Neutrophil (primary cell): Measurements from ENCODE around the gene APIP.
A peak's percentile ranks its signal among the peaks of the same experiment; 100 is the strongest.

Source experiments
- H3K27ac ChIP-seq: fragments of 200-600 bp; sonication (generic); 2 replicates; pipeline ENCODE4 v1.5.1; 2016; ENCODE audit warnings: mild to moderate bottlenecking, moderate library complexity
- H3K27me3 ChIP-seq: fragments of 200-600 bp; sonication (generic); 2 replicates; pipeline ENCODE4 v1.6.0; 2016; ENCODE audit warnings: mild to moderate bottlenecking
- H3K36me3 ChIP-seq: fragments of 200-600 bp; sonication (generic); 2 replicates; pipeline ENCODE4 v1.5.1; 2017
- H3K4me1 ChIP-seq, 2 experiments: fragments of 200-600 bp in 1 of 2; sonication (generic) in 1 of 2; 1 replicate in 1 of 2; 2 replicates in 1 of 2; pipeline versions ENCODE4 v1.5.1 to v1.6.1; 2013 to 2016; ENCODE audit warnings: low read depth in 1 of 2, low read length in 1 of 2, mild to moderate bottlenecking in 1 of 2, moderate library complexity in 1 of 2; ENCODE audit not compliant: control insufficient read depth in 1 of 2, insufficient read depth in 1 of 2
- H3K4me3 ChIP-seq, 2 experiments: fragments of 200-600 bp in 1 of 2; sonication (generic) in 1 of 2; 1 replicate in 1 of 2; 2 replicates in 1 of 2; pipeline ENCODE4 v1.5.1; 2013 to 2016; ENCODE audit warnings: low read depth in 1 of 2, low read length in 1 of 2, mild to moderate bottlenecking in 1 of 2, moderate library complexity in 1 of 2
- H3K9me3 ChIP-seq: fragments of 200-600 bp; sonication (generic); 2 replicates; pipeline ENCODE4 v1.5.1; 2016
- CTCF ChIP-seq: fragments of 200-600 bp; sonication (generic); IDR thresholded peaks from 2 replicates; pipeline ENCODE4 v1.5.1; 2016; ENCODE audit warnings: antibody characterized with exemption

The APIP gene, protein sequence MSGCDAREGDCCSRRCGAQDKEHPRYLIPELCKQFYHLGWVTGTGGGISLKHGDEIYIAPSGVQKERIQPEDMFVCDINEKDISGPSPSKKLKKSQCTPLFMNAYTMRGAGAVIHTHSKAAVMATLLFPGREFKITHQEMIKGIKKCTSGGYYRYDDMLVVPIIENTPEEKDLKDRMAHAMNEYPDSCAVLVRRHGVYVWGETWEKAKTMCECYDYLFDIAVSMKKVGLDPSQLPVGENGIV

GRCh38 chr11:34916015-34916842 lies at the start of gene APIP, which contains the start of gene PDHX:
APIP (minus strand) TSS chr11:34916379; CDS start chr11:34916284, 95 bp downstream.
PDHX (plus strand) TSS chr11:34916618; CDS start chr11:34916656, 38 bp downstream.
- no peaks in the 10 kb centered on the region for H3K27me3 ChIP-seq
- H3K27ac ChIP-seq, result peak within 1 kb of the TSS; percentile 89
- peaks cover 19 to 21% of the 10 kb centered on the region in 2 experiments for H3K4me1 ChIP-seq
- H3K4me3 ChIP-seq, result peak within 1 kb of the TSS; percentile 68 to 98
- TF ChIP-seq CTCF, result peak; percentile 57
- H3K36me3 ChIP-seq, result no peaks in the 10 kb centered on the region
- H3K9me3 ChIP-seq, result no peaks in the 10 kb centered on the region

DNA sequence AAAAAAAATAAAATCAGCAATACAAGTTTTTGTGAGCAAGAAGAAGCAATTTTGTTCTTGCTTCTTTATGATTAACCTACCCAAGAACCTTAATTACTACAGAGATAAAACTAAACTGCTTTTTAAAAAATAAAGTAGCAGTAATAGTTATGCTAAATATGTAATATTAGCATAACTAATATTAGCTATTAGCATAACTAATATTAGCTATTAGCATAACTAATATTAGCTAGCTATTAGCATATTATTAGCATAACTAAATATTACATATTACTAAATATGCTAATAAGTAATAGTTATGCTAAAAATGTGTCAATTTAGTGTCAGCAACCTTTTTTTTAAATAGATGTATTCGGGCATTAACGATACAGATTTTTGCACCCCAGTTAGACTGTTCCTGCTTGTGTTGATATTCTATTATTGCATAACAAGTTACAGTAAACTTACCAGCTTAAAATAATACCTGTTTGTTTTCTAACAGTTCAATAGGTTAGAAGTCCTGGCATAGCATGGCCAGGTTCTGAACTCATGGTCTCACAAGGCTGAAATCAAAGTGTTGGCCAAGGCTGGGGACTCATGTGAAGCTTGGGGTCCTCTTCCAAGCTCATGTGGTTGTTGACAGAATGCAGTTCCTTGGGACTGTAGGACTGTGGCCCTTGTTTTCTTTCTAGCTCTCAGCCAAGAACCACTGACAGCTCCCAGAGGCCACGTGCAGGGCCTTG lies 48.6 kb upstream of the APIP start:
- TF ChIP-seq CTCF, result no peak
- Histone ChIP-seq H3K9me3 (no peaks in the 10 kb centered on the region), H3K4me1 (no peaks in the 10 kb centered on the region), H3K4me3 (no peak overlapping the region), H3K36me3 (no peaks in the 10 kb centered on the region), H3K27me3 (no peaks in the 10 kb centered on the region), H3K27ac (no peak overlapping the region)

DNA sequence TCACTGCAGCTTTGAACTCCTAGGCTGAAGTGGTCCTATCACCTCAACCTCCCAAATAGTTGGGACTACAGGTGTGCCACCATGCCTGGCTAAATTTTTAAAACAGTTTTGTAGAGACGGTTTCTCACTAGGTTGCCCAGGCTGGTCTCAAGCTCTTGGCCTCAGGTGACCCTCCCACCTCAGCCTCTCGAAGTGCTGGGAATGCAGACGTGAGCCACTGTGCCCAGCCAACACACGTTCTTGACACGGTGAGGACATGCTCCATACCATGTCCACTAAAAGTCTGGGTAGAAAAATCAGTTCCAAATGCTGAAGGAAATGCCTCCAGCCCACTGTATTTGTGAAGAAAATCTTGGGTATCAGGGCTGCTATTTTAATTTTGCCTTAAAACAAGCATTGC lies 47.2 kb upstream of the APIP start:
- no peaks in the 10 kb centered on the region for H3K4me1 ChIP-seq
- no peaks in the 10 kb centered on the region for H3K36me3 ChIP-seq
- H3K27me3 ChIP-seq, result no peaks in the 10 kb centered on the region
- H3K27ac ChIP-seq, result no peak overlapping the region
- no peaks in the 10 kb centered on the region for H3K9me3 ChIP-seq
- TF ChIP-seq CTCF, result no peak
- no peak overlapping the region for H3K4me3 ChIP-seq

DNA sequence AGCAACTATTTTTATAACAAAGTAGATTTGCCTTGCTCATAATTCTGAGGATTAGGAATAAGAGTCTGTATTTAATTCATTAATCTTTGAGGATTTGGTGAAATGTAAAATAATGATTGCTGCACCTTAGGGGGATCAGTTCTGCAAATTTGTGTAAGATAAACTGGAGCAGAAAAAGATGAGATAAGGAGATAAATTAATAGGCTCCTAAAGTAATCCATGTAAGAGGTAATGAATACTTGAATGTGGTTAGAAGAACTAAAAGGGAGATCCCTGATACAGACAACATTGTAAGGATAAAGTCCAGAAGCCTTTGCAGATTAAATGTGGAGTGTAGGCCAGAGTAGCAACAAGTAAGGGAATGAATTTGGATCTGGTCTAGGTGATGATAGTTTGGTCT lies 45.9 kb upstream of the APIP start:
- no peak overlapping the region for H3K27ac ChIP-seq
- TF ChIP-seq CTCF, result no peak
- H3K9me3 ChIP-seq, result no peaks in the 10 kb centered on the region
- H3K27me3 ChIP-seq, result no peaks in the 10 kb centered on the region
- H3K4me3 ChIP-seq, result no peak overlapping the region
- H3K36me3 ChIP-seq, result no peaks in the 10 kb centered on the region
- no peaks in the 10 kb centered on the region for H3K4me1 ChIP-seq

DNA sequence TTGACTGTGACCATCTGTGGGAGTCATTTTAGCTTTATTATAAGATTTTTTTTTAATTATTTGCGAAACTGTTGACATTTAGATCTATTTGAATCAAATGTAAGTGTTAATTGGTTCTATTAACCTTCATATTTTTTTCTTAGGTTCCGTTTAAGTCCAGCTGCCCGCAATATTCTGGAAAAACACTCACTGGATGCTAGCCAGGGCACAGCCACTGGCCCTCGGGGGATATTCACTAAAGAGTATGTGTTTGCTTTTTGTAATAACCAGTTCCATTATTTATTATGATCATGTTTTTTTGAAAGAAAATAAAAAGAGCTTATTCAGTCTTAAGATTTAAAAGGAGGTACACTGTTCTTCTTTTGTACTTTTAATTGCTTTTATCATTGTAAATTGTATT lies 44.1 kb upstream of the APIP start:
- no peak overlapping the region for H3K27ac ChIP-seq
- H3K4me3 ChIP-seq, result no peak overlapping the region
- no peaks in the 10 kb centered on the region for H3K9me3 ChIP-seq
- no peaks in the 10 kb centered on the region for H3K4me1 ChIP-seq
- H3K27me3 ChIP-seq, result no peaks in the 10 kb centered on the region
- no peaks in the 10 kb centered on the region for H3K36me3 ChIP-seq
- TF ChIP-seq CTCF, result no peak
